ENCODE results near the gene ALOX5AP.
A peak's percentile ranks its signal among the peaks of the same experiment; 100 is the strongest.

DNA sequence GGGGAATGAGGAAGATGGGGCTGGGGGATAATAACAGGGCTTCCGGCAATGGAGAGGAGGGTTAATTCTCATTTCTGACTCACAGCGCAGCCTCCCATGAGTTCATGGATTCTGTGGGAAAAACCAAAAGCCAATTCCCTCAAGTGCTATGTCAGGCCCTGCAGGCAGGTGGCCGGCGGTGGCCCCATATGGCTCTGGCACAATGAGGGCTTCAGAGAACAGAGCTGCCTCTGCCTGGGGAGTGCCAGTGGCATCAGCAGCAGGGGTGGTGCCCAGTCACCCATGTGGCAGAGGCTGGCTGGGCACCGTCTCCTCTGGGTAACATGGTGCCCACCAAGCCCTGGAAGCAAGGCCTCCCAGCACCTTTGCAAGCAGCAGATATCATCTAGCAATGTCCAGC is 69.1 kb downstream of the ALOX5AP start:
- TF ChIP-seq, protein P1, sequence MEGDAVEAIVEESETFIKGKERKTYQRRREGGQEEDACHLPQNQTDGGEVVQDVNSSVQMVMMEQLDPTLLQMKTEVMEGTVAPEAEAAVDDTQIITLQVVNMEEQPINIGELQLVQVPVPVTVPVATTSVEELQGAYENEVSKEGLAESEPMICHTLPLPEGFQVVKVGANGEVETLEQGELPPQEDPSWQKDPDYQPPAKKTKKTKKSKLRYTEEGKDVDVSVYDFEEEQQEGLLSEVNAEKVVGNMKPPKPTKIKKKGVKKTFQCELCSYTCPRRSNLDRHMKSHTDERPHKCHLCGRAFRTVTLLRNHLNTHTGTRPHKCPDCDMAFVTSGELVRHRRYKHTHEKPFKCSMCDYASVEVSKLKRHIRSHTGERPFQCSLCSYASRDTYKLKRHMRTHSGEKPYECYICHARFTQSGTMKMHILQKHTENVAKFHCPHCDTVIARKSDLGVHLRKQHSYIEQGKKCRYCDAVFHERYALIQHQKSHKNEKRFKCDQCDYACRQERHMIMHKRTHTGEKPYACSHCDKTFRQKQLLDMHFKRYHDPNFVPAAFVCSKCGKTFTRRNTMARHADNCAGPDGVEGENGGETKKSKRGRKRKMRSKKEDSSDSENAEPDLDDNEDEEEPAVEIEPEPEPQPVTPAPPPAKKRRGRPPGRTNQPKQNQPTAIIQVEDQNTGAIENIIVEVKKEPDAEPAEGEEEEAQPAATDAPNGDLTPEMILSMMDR (IDR thresholded peaks at IDR 0.05; ENCODE audit: low read depth, low read length) = 0 out of 2 replicates have a peak, but pooled peaks have one; percentile 3
- no peak for TF ChIP-seq EZH2phosphoT487 (IDR thresholded peaks at IDR 0.05; ENCODE audit: low read depth)
